GM10248 (cell line): ENCODE data around the gene C2CD4C.
"Not testable (repeated sequence)": the region's sequence is repeated elsewhere in the genome, so short reads cannot be mapped to it uniquely, and the experiment has no call there.

Experiments
- CTCF ChIA-PET: fragments of 300-600 bp; sonication (Branson Sonifier 250); formaldehyde crosslinking; extraction: SDS; loops from one replicate; lab custom pipeline; 2021; ENCODE audit warnings: antibody characterized with exemption; lab: Yijun Ruan, JAX
- POLR2A ChIA-PET: fragments of 350-650 bp; sonication (Branson Sonifier 250); formaldehyde crosslinking; extraction: SDS; loops from one replicate; lab custom pipeline; 2020; ENCODE audit warnings: antibody characterized with exemption; lab: Yijun Ruan, JAX
- DNase-seq: peaks from one replicate; pipeline ENCODE4 v3.0.0; 2012; ENCODE audit errors: extremely low spot score
- CTCF ChIP-seq: IDR thresholded peaks from 2 replicates; pipeline ENCODE4 v1.5.1; 2012; ENCODE audit warnings: mild to moderate bottlenecking, low read depth; ENCODE audit errors: extremely low read depth, missing control alignments, control extremely low read depth

The C2CD4C gene

DNA sequence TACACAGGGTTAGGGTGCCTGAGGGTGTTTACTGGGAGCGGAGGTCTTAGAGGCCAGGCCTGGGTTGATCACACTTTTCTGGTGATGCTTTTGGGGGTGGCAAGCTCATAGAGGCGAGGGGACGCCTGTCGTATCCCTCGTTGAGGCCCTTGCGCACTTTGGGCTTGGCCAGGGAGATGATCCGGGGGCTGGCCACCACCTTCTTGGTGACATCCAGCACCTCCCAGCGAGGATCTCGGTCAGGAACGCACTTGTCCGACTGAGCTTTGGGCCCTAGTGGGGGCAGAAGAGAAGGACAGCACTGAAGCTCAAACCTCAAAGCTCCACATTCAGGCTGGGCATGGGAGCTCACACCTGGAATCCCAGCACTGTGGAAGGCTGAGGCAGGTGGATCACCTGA lies 46.8 kb downstream of the C2CD4C start:
- ChIA-PET CTCF (no interaction called here), POLR2A (no interaction called here)
- DNase-seq: no peak
- TF ChIP-seq CTCF: no peak

DNA sequence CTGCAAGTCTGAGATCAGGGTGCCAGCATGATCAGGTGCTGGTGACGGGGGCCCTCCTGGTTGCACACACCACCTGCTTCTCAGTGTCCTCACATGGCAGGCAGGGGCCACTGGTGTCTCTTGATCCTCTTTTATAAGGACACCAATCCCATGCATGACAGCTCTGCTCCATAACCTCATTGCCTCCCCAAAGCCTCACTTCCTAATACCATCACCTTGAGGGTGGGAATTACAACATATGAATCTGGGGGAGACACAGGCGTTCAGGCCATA lies 49.4 kb downstream of the C2CD4C start:
- no peak for DNase-seq
- POLR2A ChIA-PET: no interaction called here

GRCh38 chr19:355536-355935 lies 53.4 kb downstream of the C2CD4C start:
- CTCF ChIA-PET, DNase-seq, POLR2A ChIA-PET: not testable (repeated sequence)

More for the DNA sequence above, 49.4 kb downstream of the C2CD4C start:
- no peak for TF ChIP-seq CTCF
- CTCF ChIA-PET: no interaction called here
